ENCODE measurements around the gene PLG. TPM values are rescaled to one million over a fixed set of nuclear protein-coding genes. Genes with fewer than 3 reads are reported as not detected.

Gene PLG
- total and polyA plus RNA-seq, 2 of the 4 experiments (the other 2 are of a cell fraction), result not detected

DNA sequence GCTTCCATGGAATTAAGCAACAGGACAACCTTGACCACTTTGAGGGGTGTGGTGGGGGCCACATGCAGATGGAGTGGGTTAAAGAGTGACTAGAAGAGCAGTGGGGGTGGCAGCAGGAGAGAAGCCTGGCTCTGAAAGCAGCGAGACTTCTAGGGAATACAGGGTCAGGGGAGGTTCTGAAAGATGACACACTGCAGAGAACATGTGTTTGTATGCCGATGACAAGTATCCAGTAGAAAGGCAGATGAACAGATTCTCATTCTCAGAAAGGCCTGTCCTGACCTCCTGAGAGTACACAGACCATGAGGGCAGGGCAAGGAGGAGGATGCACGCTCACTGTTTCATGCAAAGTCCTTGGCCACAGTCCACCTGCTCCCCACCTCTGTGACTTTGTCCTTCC is 40.8 kb upstream of the PLG start:
- Histone ChIP-seq H3K9ac (ENCODE audit: low read depth, low read length) (no peak overlapping the region), H3K23ac (ENCODE audit: low read depth, low read length) (no peak overlapping the region), H3K4me2 (ENCODE audit: low read depth, low read length) (no peak overlapping the region), H3K27me3 (ENCODE audit: control insufficient read depth, insufficient read depth, low read length) (no peaks in the 10 kb centered on the region), H2AFZ (replicated peaks; ENCODE audit: low read length, poor library complexity) (no peak overlapping the region), H4K20me1 (ENCODE audit: insufficient read depth, low read length) (no peaks in the 10 kb centered on the region), H3K9me3 (ENCODE audit: control insufficient read depth, insufficient read depth, low read length) (peaks cover 27% of the 10 kb centered on the region), H2BK120ac (ENCODE audit: low read depth, low read length) (no peak overlapping the region), H3K79me1 (ENCODE audit: low read depth in 1 of 2, low read length in 2 of 2) (no peaks in the 10 kb centered on the region), H3K4ac (ENCODE audit: low read depth, low read length) (no peak overlapping the region), H4K5ac (ENCODE audit: low read depth, low read length) (no peak overlapping the region), H3K27ac (ENCODE audit: insufficient read depth, low read length) (no peak overlapping the region), H3K9me1 (ENCODE audit: insufficient read depth, low read length) (no peaks in the 10 kb centered on the region), H2BK5ac (ENCODE audit: low read depth, low read length, poor library complexity, severe bottlenecking) (no peak overlapping the region), H3K4me3 (ENCODE audit: insufficient read depth, low read depth, low read length) (no peak overlapping the region), H2BK20ac (ENCODE audit: low read depth, low read length) (no peak overlapping the region), H3K56ac (ENCODE audit: extremely low read depth, insufficient read depth, low read length) (no peak overlapping the region), H2AK9ac (replicated peaks; ENCODE audit: low read depth, low read length, poor library complexity) (no peak overlapping the region), H4K8ac (ENCODE audit: low read depth in 2 of 2, low read length in 2 of 2) (no peak overlapping the region), H3K4me1 (ENCODE audit: control insufficient read depth, insufficient read depth, low read length) (no peaks in the 10 kb centered on the region), H3K36me3 (ENCODE audit: control insufficient read depth, insufficient read depth, low read length) (no peaks in the 10 kb centered on the region), H3K14ac (replicated peaks; ENCODE audit: low read depth, low read length) (no peak overlapping the region), H3K18ac (ENCODE audit: low read depth, low read length) (no peak overlapping the region), H4K91ac (ENCODE audit: insufficient read depth, low read depth, low read length) (no peak overlapping the region), H2BK15ac (ENCODE audit: low read depth, low read length) (no peak overlapping the region), H2AK5ac (ENCODE audit: low read depth, low read length) (no peak overlapping the region)
- ATAC-seq (ENCODE audit: low read depth) (no peak), DNase-seq (no peak)
- BruUV-seq (replicated peaks), result no TSS peak
- no peak for TF ChIP-seq SMC3 (IDR thresholded peaks at IDR 0.05; ENCODE audit: low read depth, low read length)
- TF ChIP-seq CEBPB (IDR thresholded peaks at IDR 0.05; ENCODE audit: low read depth, low read length), result no peak
- no peak for TF ChIP-seq BHLHE40 (IDR thresholded peaks at IDR 0.05; ENCODE audit: low read depth, low read length)
- TF ChIP-seq FOS (IDR thresholded peaks at IDR 0.05; ENCODE audit: low read depth, low read length), result no peak
- no peak for TF ChIP-seq RFX5 (IDR thresholded peaks at IDR 0.05; ENCODE audit: low read depth, low read length)
- TF ChIP-seq POLR2A (IDR thresholded peaks at IDR 0.05; ENCODE audit: low read depth, low read length), result no peak
- TF ChIP-seq MAZ (IDR thresholded peaks at IDR 0.05; ENCODE audit: borderline replicate concordance, low read depth, low read length), result no peak
- TF ChIP-seq MAFK (IDR thresholded peaks at IDR 0.05; ENCODE audit: low read depth, low read length), result no peak
- TF ChIP-seq, protein P1, sequence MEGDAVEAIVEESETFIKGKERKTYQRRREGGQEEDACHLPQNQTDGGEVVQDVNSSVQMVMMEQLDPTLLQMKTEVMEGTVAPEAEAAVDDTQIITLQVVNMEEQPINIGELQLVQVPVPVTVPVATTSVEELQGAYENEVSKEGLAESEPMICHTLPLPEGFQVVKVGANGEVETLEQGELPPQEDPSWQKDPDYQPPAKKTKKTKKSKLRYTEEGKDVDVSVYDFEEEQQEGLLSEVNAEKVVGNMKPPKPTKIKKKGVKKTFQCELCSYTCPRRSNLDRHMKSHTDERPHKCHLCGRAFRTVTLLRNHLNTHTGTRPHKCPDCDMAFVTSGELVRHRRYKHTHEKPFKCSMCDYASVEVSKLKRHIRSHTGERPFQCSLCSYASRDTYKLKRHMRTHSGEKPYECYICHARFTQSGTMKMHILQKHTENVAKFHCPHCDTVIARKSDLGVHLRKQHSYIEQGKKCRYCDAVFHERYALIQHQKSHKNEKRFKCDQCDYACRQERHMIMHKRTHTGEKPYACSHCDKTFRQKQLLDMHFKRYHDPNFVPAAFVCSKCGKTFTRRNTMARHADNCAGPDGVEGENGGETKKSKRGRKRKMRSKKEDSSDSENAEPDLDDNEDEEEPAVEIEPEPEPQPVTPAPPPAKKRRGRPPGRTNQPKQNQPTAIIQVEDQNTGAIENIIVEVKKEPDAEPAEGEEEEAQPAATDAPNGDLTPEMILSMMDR (conservative IDR thresholded peaks at IDR 0.05; ENCODE audit: low read depth, low read length), result no peak
- no peak for TF ChIP-seq MXI1 (IDR thresholded peaks at IDR 0.05; ENCODE audit: borderline replicate concordance, low read depth, low read length)
- TF ChIP-seq RAD21 (IDR thresholded peaks at IDR 0.05; ENCODE audit: low read length), result no peak
- intact Hi-C loops (cut with micrococcal nuclease) (no loop called here), in situ Hi-C loops (cut with MboI; ENCODE audit: low sequenced_read_pairs) (no loop called here), dilution Hi-C loops (cut with HindIII; ENCODE audit: low sequenced_read_pairs, unreplicated experiment) (no loop called here)
- WGBS, 2 experiments (ENCODE audit: extremely low coverage in 2 of 2, insufficient read length in 1 of 2), result 0% methylated on average over 1 of the region's 3 CpGs; no CpG with 5 or more reads in 1 of the 2 experiments
- POLR2A ChIA-PET (ENCODE audit: unreplicated experiment), result no interaction called here
- CTCF ChIA-PET, result no interaction called here

Data from IMR-90 (cell line).